Measurements from ENCODE around the gene C16orf82.

C16orf82 gene

DNA sequence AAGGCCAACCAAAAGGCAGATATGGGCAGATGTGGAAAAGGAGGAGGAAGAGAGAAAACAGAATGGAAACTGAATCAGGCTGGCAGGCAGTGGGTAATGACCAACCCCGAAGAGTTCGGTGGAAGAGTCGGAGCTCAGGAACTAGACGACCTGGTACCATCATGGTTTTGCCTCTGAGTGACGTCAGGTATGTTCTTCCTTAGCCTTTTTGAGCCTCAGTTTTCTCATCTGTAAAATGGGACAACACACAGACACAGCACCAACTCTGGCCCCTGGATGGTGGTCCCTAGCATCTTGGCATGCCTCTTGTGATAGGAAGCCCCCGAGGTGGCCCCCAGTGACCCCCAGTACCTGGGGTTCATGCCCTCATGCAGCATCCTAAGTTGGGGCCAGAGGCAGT is 37.2 kb upstream of the C16orf82 start:
- no peak for DNase-seq (ENCODE audit: low spot score)
- TF ChIP-seq, protein P1, sequence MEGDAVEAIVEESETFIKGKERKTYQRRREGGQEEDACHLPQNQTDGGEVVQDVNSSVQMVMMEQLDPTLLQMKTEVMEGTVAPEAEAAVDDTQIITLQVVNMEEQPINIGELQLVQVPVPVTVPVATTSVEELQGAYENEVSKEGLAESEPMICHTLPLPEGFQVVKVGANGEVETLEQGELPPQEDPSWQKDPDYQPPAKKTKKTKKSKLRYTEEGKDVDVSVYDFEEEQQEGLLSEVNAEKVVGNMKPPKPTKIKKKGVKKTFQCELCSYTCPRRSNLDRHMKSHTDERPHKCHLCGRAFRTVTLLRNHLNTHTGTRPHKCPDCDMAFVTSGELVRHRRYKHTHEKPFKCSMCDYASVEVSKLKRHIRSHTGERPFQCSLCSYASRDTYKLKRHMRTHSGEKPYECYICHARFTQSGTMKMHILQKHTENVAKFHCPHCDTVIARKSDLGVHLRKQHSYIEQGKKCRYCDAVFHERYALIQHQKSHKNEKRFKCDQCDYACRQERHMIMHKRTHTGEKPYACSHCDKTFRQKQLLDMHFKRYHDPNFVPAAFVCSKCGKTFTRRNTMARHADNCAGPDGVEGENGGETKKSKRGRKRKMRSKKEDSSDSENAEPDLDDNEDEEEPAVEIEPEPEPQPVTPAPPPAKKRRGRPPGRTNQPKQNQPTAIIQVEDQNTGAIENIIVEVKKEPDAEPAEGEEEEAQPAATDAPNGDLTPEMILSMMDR (IDR thresholded peaks at IDR 0.05; ENCODE audit: extremely low read depth, insufficient read depth, missing control alignments), result no peak
- in situ Hi-C loops (cut with MboI; ENCODE audit: low pct_unique_long_range_greater_than_20kb, low sequenced_read_pairs, unreplicated experiment), result no loop called here

DNA sequence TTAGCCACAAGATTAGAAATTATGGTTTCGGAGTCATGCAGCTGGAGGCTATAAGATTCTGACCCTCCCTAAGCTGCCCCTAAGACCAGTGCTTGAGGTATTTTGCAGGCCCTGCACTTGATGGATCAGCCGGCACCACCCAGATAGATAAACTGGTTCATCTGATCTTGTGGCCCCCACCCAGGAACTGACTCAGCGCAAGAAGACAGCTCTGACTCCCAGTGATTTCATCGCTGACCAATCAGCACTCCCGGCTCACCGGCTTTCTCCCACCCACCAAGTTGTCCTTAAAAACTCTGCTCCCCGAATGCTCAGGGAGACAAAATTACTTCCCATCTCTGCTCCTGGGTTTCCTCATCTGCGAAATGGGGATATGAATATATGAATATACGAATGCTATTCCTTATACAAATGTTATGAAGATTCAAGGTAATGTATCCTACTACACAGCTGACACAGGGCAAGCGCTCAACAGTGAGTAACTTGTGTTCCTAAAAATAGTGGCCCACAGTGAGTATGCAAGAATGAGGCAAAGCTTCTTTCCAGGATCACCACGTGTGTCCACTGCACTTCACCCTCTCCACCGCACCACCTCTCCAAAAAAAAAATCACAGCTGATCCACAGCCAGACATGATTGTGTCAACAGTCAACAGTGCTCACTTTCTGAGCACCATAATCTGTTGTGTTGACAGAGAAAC is 33.3 kb upstream of the C16orf82 start:
- in situ Hi-C loops (cut with MboI; ENCODE audit: low pct_unique_long_range_greater_than_20kb, low sequenced_read_pairs, unreplicated experiment), result no loop called here
- TF ChIP-seq, protein P1 (IDR thresholded peaks at IDR 0.05; ENCODE audit: extremely low read depth, insufficient read depth, missing control alignments), result no peak
- no peak for DNase-seq (ENCODE audit: low spot score)

DNA sequence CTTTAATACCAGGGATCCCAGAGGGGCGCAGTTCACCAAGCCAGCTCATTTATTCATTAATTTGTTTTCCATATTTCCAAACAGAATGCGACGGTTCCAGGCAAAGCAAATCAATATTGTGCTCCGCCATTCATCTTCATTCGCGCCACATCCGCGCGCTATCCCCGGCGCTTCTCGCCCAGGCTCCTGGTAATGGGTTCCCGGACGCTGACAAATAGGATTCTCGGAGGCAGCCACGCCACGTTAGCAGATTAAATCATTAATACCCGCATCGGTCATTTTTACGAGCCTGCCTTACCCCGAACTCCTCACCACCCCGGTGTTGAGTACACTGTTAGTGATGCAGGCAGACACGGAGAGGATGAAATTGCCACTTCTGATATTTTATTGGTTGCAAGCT is 26.0 kb upstream of the C16orf82 start:
- in situ Hi-C loops (cut with MboI; ENCODE audit: low pct_unique_long_range_greater_than_20kb, low sequenced_read_pairs, unreplicated experiment), result no loop called here
- TF ChIP-seq, protein P1 (IDR thresholded peaks at IDR 0.05; ENCODE audit: extremely low read depth, insufficient read depth, missing control alignments), result no peak
- no peak for DNase-seq (ENCODE audit: low spot score)

DNA sequence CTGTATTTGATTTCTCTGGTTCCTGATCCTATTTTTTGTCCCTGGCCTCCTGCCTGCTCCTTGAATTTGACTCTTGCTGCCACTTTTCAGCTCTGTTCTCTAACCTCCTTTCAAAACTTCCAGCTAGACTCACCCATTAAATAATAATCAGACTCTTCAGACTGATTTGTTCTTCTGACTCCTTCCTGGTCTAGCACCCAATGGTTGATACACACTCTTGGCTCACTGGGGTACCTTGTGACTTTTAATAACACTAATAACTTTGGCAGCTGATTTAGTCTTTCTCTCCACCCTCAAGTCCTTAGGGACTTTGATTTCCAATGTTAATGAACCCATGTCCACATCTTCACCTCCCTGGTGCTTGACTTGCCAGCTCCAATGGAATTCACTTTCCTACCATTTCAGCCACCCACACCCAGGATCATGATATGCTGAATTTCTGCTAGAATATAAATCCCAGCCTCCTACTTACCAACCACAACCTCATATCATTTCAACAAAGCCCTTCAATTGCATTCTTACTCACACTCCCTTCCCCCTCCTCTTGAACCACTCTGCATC is 19.7 kb upstream of the C16orf82 start:
- DNase-seq (ENCODE audit: low spot score), result no peak
- in situ Hi-C loops (cut with MboI; ENCODE audit: low pct_unique_long_range_greater_than_20kb, low sequenced_read_pairs, unreplicated experiment), result no loop called here
- TF ChIP-seq, protein P1 (IDR thresholded peaks at IDR 0.05; ENCODE audit: extremely low read depth, insufficient read depth, missing control alignments), result no peak

DNA sequence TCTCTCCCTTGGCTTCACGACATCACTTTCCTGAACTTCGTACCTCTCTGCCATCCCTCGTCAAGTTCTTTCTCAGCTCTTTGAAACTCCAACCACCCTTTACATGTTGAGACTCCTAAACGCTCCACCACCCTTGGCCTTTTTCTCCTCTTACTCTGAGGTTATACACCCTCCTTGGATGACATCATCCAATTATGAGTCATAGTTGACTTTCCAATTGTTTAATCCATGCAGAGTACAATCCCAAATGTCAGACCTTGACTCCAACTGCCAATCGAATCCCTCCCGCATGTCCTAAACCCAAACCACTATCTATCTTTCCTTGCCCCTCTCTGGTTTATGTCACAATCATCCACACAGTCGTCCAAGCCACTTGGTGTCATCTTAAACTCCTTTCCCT is 18.4 kb upstream of the C16orf82 start:
- TF ChIP-seq, protein P1 (IDR thresholded peaks at IDR 0.05; ENCODE audit: extremely low read depth, insufficient read depth, missing control alignments), result no peak
- in situ Hi-C loops (cut with MboI; ENCODE audit: low pct_unique_long_range_greater_than_20kb, low sequenced_read_pairs, unreplicated experiment), result no loop called here

DNA sequence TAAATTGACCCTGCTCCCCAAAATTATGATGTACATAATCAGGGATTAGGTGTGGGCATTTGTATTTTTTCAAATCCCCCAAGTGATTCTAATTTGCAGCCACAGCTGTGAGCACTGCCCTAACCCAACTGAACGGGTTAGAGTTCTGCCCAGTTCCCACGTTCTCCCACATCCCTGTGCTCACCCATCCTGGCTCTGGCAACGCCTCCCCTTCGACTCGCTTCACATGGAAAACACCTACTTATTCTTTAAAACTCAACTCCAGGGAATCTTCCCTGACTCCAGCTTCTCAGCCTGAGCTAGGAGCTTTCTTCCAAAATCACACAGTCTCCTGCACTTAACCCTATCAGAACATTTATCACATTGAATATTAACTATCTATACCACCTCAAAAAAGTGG is 17.6 kb upstream of the C16orf82 start:
- no peak for DNase-seq (ENCODE audit: low spot score)
- TF ChIP-seq, protein P1 (IDR thresholded peaks at IDR 0.05; ENCODE audit: extremely low read depth, insufficient read depth, missing control alignments), result no peak
- in situ Hi-C loops (cut with MboI; ENCODE audit: low pct_unique_long_range_greater_than_20kb, low sequenced_read_pairs, unreplicated experiment), result no loop called here

More for the DNA sequence above, 18.4 kb upstream of the C16orf82 start:
- DNase-seq (ENCODE audit: low spot score), result no peak
